ENCODE data around the gene STX4. TPM values are rescaled to one million over a fixed set of nuclear protein-coding genes. Genes with fewer than 3 reads are reported as not detected.

STX4 gene
- total RNA-seq, 1 donor from 2014 or later = 86.1 TPM

DNA sequence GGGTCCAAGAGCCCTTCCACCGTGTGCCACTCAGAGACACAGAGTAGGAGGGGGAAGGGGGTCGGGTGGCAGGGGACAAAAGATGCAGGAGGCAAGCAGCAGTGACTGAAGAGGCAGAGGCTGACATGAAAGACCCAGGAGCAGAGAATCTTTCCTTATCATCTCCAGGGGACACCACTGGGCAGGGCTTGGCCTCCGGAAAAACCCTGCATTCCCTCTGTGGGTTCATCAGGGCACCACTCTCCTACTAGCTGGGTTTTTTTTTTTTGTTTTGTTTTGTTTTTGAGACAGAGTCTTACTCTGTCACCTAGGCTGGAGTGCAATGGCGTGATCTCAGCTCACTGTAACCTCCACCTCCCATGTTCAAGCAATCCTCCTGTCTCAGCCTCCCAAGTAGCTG lies 2.1 kb upstream of the STX4 start:
- Histone ChIP-seq H3K27ac (no peak overlapping the region), H3K4me3 (no peak overlapping the region), H3K27me3 (ENCODE audit: low read depth) (no peaks in the 10 kb centered on the region), H3K9me3 (no peaks in the 10 kb centered on the region), H3K4me1 (peaks cover 30% of the 10 kb centered on the region), H3K36me3 (peaks cover 20% of the 10 kb centered on the region)
- DNase-seq = no peak
- TF ChIP-seq, protein P1, sequence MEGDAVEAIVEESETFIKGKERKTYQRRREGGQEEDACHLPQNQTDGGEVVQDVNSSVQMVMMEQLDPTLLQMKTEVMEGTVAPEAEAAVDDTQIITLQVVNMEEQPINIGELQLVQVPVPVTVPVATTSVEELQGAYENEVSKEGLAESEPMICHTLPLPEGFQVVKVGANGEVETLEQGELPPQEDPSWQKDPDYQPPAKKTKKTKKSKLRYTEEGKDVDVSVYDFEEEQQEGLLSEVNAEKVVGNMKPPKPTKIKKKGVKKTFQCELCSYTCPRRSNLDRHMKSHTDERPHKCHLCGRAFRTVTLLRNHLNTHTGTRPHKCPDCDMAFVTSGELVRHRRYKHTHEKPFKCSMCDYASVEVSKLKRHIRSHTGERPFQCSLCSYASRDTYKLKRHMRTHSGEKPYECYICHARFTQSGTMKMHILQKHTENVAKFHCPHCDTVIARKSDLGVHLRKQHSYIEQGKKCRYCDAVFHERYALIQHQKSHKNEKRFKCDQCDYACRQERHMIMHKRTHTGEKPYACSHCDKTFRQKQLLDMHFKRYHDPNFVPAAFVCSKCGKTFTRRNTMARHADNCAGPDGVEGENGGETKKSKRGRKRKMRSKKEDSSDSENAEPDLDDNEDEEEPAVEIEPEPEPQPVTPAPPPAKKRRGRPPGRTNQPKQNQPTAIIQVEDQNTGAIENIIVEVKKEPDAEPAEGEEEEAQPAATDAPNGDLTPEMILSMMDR (IDR thresholded peaks at IDR 0.05) = no peak
- intact Hi-C loops (cut with DNase I) = no loop called here
- no peak for ATAC-seq

- TF ChIP-seq, protein P1 (IDR thresholded peaks at IDR 0.05) = no peak
- Histone ChIP-seq H3K27ac (peak overlapping the region; percentile 93), H3K4me3 (peak overlapping the region; percentile 95), H3K9me3 (no peaks in the 10 kb centered on the region), H3K36me3 (peaks cover 38% of the 10 kb centered on the region), H3K4me1 (peaks cover 36% of the 10 kb centered on the region), H3K27me3 (ENCODE audit: low read depth) (no peaks in the 10 kb centered on the region)
- ATAC-seq (peak; percentile 87 to 91), DNase-seq (peak; percentile 94)
- intact Hi-C loops (cut with DNase I) = no loop called here
Measured at GRCh38 chr16:31033709-31034492, 543 bp downstream of the STX4 start.

DNA sequence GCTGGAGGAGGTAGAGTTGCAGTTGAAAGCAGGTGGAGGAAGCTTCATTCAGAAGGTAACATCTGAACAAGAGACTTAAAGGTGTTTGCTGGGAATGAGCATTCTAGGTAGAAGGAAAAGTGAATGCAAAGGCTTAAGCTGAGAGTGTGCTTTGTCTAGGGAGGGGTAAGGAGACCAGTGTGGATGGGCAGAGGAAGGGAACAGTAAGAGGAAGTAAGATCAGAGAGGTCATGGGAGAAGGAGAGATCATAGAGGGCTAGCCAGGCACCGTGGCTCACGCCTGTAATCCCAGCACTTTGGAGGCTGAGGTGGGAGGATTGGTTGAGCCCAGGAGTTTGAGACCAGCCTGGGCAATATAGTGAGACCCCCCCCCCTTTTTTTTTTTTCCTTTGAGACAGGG lies 3.3 kb downstream of the STX4 start:
- TF ChIP-seq, protein P1 (IDR thresholded peaks at IDR 0.05) = no peak
- H3K27me3 ChIP-seq (ENCODE audit: low read depth) = no peaks in the 10 kb centered on the region
- H3K4me3 ChIP-seq = no peak overlapping the region
- peaks cover 64% of the 10 kb centered on the region for H3K36me3 ChIP-seq
- ATAC-seq (no peak), DNase-seq (no peak)
- peaks cover 34% of the 10 kb centered on the region for H3K4me1 ChIP-seq
- H3K9me3 ChIP-seq = no peaks in the 10 kb centered on the region
- intact Hi-C loops (cut with DNase I) = no loop called here
- no peak overlapping the region for H3K27ac ChIP-seq

DNA sequence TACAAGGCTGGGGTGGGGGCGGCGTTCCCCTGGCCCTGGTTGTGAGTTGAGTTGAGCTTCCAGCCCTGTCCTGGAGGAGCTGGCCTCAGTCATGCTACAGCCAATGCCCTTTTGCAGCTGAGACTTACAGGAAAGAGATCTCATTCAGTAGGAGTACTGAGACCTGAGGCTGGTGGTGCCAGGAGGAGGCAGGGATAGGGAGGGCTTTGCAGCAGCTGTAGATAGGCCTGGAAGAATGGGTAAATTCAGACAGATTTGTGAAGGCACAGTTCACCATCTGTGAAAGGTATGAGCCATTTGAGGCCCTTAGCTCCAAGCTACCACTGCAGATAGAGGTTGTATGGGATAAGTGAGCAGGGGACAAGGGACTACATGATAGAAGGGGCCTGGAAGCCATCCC lies 5.6 kb downstream of the STX4 start:
- TF ChIP-seq, protein P1 (IDR thresholded peaks at IDR 0.05) = no peak
- no peak for DNase-seq
- Histone ChIP-seq H3K4me1 (peaks cover 24% of the 10 kb centered on the region), H3K4me3 (no peak overlapping the region), H3K9me3 (no peaks in the 10 kb centered on the region), H3K27ac (no peak overlapping the region), H3K36me3 (peaks cover 81% of the 10 kb centered on the region), H3K27me3 (ENCODE audit: low read depth) (no peaks in the 10 kb centered on the region)
- intact Hi-C loops (cut with DNase I) = no loop called here
- ATAC-seq = no peak

- no peak for DNase-seq
- TF ChIP-seq, protein P1 (IDR thresholded peaks at IDR 0.05) = no peak
- Histone ChIP-seq H3K4me3 (no peak overlapping the region), H3K36me3 (peaks cover 53% of the 10 kb centered on the region), H3K27me3 (ENCODE audit: low read depth) (no peaks in the 10 kb centered on the region), H3K27ac (no peak overlapping the region), H3K9me3 (no peaks in the 10 kb centered on the region), H3K4me1 (no peaks in the 10 kb centered on the region)
- intact Hi-C loops (cut with DNase I) = no loop called here
- no peak for ATAC-seq
Measured at GRCh38 chr16:31042866-31043265, 9.5 kb downstream of the STX4 start.

Data from lower lobe of right lung (tissue), 2 donors.